Left colon (tissue), 2 donors: ENCODE measurements around the gene EIF4G3. TPM values are rescaled to one million over a fixed set of nuclear protein-coding genes. Genes with fewer than 3 reads are reported as not detected.

ENCODE experiments used
- ATAC-seq: fragments of 200-7000 bp; cut with Tn5 transposase; one replicate; pipeline ENCODE4 v1.9.1; 2020; ENCODE audit warnings: mild to moderate bottlenecking, moderate library complexity
- DNase-seq, 2 donors: peaks; one replicate each; pipeline ENCODE4 v3.0.0-alpha.2; 2020
- intact Hi-C, 2 donors: fragments of 100-400 bp; cut with DNase I in 1 of 2; cut with micrococcal nuclease in 1 of 2; formaldehyde crosslinking; loops; one replicate each; pipeline versions ENCODE4 v1.11.2 to v1.14.0; 2022; cut with DNase I, micrococcal nuclease
- microRNA-seq, 2 donors: library from miRNA; unstranded; fragments of <30 nt; microRNA quantifications; one replicate each; pipeline versions ENCODE4 v1.1.0 to v1.2.0, GENCODE V29; 2020
- total RNA-seq, 2 donors: library from RNA; stranded (reverse); fragmentation: NEBNext Ultra II Directional; extraction: Animal tissue kit (Norgen Biotek cat#: 25700); gene quantifications; one replicate each; pipeline ENCODE4 v1.2.1, GENCODE V29; 2021
- donor health status: DM: no; HTN: no; CAD: no.
- donor health status: DM: yes; HTN: yes; CAD: no.

The EIF4G3 gene
- total RNA-seq, 2 donors from 2014 or later, result 75.1 to 80.0 TPM

DNA sequence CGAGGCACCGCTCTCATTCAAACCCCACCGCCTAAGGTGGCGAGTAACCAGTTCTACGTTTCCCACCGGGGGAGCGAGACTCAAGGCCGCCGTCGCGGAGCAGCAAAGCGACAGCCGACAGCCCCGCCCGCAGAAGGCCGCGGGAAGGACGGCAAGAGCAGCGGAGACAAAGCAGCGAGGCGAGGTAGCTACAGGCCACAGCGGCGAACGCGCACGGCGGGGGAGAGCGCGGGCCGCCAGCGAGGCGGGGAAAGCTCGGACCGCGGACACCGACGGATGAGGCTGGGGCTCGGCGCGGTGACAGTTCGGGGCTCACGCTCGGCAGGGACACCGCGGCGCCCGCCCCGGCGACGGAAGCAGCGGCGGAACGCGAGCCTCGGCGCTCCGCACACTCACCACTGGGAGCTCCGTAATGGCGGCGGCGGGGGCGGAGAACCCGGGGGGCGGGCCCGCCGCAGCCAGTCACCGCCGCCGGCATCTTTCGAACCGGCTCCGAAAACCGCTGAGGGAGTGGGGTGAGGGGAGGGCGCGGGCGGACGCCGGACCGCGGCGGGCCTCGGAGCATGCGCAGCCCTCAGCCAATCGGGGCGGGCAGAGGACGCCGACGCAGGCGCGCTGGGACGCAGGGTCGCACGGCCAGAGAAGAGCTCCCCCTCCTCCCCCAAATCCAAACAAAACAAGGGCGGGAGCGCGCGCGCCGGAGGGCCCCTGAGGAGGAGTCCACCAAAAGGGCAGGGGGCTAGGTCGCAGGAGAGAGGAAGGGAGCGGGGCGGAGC lies 390.3 kb downstream of the EIF4G3 start:
- intact Hi-C loops, result no loop called here
- peak; percentile 87 for ATAC-seq
- peak; percentile 94 to 96 for DNase-seq

DNA sequence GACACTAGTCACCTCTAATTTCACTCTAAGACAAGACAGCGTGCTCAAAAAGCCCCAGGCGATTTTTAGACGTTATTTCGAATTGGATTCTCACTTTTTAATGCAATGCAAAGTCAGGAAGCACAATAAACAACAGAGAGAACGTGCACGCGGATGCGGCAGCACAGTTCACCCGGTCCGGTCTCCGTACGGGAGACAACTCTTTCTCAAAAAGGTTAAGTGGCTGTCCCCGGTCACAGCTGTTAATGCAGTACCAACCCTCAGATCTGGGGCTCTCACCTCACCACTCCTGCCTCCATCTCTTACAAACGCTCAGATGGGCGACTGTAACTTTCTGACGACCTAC lies 390.8 kb downstream of the EIF4G3 start:
- DNase-seq (peak in 1 of 2 donors; percentile 29), ATAC-seq (peak; percentile 9)
- intact Hi-C loops, result no loop called here

DNA sequence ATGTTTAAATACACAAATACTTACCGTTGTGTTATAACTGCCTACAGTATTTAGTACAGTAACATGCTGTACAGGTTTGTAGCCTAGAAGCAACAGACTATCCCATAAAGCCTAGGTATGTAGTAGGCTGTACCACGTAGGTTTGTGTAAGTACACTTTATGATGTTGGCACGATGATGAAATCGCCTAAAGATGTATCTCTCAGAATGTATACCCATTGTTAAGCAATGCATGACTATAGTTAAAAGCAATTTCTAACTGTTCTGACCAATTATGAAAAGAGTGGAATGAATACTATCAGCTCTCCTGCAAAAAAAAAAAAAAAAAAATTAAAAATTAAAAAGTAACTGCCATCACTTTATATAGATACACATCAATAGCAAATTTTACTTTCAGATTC lies 401.0 kb downstream of the EIF4G3 start:
- DNase-seq, result no peak
- intact Hi-C loops, result no loop called here
- ATAC-seq, result no peak

DNA sequence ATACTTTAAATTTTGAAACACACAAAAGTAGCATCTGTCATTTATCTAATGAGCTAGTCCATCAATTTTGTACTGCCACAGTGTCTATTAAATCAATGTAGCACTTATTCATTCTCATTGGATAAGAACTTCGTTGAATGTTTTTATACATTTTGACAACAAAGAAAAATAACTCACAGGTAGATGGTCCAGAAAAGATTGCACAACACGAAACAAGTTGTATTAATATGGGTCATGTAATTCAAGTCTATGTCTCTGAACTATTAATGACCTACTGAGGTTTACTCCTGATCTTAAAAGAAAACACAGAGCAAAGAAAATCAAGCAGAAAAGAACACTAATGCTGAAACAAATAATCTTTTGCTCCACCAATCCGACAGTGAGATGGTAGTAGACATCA lies 404.9 kb downstream of the EIF4G3 start:
- no peak for ATAC-seq
- no peak for DNase-seq
- intact Hi-C loops, result no loop called here

DNA sequence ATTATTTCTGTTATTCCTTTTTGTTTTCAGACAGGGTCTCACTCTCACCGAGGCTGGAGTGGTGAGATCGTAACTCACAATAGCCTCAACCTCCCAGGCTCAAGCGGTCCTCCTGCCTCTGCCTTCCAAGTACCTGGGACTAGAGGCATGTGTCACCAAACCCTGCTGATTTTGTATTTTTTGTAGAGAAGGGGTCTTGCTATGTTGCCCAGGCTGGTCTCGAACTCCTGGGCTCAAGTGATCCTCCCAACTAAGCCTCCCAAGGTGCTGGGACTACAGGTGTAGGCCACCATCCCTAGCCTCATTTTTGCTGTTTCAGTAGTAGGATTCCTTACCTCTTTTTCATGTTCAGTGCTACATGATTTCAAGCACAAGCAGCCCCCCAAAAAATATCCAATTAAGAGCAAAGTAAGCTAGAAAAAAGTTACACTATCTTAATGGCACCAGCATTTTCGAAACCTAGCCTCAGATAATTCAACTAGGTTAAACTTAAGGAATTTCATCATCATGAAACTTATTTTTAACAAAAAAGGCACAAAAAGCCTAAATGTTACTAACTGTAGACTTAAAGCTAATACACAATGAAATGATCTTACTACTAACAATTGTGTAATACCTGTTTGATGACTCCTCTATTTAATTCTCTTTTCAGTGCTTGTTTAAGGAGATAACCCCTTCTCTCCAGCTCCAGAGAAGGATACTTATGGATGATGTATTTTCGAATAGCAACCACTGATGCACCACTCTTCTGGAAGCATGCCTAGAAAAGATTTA lies 406.2 kb downstream of the EIF4G3 start:
- no peak for ATAC-seq
- intact Hi-C loops, result no loop called here
- no peak for DNase-seq

DNA sequence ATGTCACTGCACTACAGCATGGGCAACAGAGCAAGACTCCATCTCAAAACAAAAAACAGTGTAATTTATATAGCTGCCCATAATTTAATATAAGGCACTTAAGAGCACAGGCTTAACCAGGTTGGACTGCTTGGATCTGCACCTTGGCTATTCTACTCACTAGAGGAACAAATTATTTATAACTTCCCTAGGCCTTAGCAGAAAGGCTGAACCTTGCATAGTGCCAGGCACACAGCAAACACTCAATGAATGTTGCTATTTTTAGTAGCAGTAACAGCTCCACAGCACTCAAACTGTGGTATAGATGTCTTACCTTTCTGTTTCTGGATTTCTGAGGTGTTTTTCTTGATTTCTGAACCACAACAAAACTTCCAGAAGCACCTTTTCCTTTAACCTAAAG lies 409.4 kb downstream of the EIF4G3 start:
- no peak for DNase-seq
- ATAC-seq, result no peak
- intact Hi-C loops, result no loop called here

DNA sequence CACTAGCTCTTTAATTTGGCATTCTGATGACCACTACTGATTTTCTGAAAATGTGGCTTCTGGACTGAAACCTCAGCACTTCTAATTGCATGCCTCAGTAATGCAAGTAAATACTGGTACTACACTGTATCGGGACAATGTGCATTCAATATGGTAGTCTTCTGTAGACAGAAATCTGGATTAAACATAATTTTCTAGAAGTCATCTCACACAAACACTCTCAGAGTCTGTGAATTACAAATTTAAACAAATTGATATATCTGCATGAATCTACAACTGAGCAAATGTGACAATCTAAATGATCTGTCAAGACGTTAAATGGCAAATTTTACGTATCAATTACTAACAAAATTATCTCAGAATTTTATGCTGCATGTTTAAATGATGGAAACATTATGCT lies 413.3 kb downstream of the EIF4G3 start:
- intact Hi-C loops, result no loop called here
- no peak for DNase-seq
- no peak for ATAC-seq

DNA sequence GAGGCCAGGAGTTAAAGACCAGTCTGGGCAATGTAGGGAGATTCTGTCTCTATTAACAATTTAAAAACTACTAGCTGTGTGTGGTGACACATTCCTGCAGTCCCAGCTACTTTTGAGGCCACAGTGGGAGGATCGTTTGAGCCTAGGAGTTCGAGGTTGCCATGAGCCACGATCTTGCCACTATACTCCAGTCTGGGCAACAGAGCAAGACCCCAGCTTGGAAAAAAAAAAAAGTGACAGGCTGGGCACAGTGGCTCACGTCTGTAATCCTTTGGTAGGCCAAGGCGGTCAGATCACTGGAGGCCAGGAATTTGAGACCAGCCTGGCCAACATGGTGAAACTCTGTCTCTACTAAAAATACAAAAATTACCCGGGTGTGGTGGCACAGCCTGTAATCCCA lies 416.4 kb downstream of the EIF4G3 start:
- DNase-seq (no peak), ATAC-seq (no peak)
- intact Hi-C loops, result no loop called here

Small RNAs within 50 kb of the gene (microRNA-seq; reads per million reads assigned to microRNA genes)
- gene MIR1256, result 0 to 1.1 reads per million in 2 donors

Other genes starting within 250 kb of the EIF4G3 start
- 100 to 1,000 TPM; 110 to 165 TPM for gene ECE1, start 113.6 kb upstream of the EIF4G3 start, total RNA-seq